Nucleus accumbens (tissue), 56 donors: ENCODE results near the gene NEK7.

ENCODE experiments used
- DNase-seq, 56 donors: peaks; one replicate each; lab custom pipeline; 2025; lab: John Stamatoyannopoulos, UW

Gene NEK7

DNA sequence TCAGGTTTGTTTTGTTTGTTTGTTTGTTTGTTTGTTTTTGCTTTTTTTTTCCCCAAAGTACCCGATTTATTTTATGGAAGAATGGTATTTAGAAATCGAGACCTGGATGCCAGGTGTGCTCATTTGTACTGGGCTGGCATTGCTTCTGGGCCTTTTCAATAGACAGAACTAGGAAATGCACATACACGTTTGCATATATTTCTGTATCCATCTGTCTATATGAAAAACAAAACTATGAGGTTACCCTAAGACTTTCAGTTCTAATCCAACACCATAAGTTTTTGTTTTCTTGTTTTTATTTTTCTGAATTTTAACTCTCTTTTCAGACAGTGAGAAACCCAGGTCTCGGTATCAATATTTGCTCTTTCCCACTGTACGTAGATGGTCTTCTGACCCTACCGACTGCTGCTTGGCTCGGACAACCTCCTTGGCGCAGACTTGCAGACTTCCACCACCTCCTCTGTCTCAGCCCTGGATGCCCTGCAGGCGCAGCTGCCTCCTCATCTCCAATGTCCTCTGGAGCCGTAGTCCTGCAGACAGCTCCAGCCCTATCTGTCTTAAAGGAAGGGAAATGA lies 171.7 kb downstream of the NEK7 start:
- no peak for DNase-seq

DNA sequence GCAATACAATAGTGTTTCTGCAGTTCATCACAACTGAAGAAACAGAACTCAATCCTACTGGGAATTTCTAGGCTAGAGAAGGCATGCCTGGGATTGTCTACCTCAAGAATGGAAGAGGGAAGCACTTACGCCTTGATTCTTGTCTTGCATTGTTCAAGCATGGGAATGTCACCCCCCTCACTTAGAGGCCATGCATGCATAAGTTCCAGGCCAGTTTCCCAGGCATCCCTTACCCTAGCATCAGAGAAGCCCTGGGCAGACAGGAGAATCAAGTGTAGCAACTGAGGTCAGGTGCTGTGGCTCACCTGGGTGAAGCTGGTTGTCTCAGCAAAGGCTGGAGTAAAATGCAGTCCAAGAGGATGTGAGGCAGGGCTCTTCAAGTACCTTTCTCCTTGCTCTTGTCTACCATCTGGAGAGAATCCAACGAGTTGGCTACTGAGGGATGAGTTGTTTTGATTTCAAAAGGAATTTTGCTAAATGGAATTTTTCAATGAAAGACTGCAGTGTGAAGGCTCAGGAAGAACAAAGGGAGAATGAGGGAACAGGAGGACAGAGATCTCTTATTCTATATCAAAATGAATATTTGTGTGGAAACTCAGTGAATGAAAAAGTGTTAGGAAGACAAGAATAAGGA lies 174.3 kb downstream of the NEK7 start:
- no peak for DNase-seq

DNA sequence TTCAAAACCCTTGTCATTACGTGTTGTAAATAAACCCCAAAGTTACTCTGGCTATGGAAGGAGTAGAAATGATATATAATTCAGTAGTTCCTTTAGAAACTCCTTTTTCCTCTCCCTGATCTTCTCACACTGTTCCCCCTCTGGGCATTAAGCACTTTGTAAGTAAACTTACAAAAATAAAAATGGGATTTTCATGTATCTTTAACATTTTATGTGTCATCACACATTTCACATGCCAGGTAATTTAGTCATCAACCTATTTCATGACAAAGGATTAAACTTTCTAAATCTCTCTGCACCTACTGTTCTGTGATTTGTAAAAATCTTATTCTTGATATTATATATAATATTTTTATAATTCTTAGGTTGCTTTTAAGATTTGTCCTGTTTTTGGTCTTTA lies 176.9 kb downstream of the NEK7 start:
- DNase-seq, result no peak

DNA sequence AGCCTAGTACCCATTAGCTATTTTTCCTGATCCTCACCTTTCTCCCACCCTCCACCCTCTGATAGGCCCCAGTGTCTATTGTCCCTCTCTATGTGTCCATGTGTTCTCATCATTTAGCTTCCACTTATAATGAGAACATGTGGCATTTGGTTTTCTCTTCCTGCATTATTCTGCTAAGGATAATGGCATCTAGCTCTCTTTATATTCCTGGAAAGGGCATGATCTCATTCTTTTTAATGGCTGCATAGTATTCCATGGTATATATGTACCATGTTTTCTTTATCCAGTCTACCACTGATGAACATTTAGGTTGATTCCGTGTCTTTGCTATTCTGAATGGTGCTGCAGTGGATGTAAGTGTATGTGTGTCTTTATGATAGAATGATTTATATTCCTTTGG lies 178.9 kb downstream of the NEK7 start:
- no peak for DNase-seq

DNA sequence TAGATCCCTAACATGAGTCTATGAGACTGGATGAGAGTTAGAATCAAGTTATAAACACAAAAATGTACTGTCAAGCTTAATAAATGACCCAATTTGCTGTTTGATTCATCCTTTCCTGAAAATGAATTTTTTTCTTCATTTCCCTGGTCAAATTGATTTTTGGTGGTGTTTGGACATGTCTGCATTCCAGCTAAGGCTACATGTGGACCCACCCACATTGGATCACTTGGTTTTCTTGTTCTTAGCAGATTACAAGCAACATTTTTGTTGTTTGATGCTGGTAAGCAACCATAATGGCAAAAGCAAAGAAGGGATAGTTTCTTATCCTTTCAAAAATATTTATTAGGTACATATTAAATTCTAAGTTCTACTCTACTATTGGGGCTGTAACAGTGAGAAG lies 181.1 kb downstream of the NEK7 start:
- DNase-seq, result no peak

DNA sequence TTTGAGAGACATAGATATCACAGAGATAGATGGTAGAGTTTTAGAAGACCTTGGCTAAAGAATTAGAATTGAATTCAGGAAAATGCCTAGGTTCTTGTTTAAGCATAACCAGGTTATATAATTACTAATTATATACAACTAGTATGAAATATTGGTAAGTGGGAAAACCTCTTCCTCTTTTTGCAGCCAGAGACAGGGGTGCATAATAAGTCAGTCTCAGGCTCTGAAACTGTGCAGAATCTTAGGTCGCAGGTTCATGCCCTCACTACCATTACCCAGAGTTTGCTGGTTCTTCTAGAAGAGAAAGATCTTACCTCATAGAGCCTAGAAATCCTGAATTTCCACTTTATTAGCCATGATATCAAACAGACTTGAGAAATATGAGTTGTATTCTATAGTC lies 183.3 kb downstream of the NEK7 start:
- no peak for DNase-seq

DNA sequence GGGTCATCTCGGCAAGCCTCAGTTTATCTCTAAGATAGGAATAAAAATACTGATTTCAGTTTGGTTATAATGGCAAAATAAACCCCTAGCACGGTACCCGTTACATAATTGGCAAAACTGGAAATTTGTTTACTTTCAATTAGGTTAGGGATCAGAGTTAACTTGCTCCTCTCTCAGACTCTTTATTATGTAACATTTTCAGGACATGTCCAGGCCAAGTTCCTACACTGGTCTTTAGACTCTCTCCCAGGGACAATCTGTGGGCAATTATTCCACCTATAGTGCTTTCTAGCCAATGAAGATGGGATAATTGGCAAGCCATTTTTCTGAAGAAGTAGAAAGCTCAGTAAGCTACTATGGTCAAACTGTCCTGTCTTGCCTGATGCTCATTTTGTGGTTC lies 189.4 kb downstream of the NEK7 start:
- DNase-seq, result no peak

DNA sequence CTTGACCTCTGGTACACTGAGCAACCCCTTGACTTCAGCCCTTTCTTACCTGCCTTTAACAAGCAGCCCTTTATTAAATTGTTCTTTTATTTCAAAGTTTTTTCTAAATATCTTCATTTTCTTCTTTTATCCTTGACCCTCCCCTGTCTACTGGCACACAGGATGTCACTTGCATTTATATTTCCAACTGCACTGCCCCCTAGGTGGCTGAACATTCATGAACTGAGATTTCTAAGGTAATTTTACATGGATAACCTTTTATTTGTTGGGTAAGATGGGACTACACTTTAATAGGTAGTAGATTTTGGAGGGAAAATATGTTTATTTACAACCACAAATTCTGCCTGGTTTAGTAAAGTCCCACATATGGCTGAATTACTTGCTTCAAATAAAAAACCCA lies 193.7 kb downstream of the NEK7 start:
- no peak for DNase-seq

DNA sequence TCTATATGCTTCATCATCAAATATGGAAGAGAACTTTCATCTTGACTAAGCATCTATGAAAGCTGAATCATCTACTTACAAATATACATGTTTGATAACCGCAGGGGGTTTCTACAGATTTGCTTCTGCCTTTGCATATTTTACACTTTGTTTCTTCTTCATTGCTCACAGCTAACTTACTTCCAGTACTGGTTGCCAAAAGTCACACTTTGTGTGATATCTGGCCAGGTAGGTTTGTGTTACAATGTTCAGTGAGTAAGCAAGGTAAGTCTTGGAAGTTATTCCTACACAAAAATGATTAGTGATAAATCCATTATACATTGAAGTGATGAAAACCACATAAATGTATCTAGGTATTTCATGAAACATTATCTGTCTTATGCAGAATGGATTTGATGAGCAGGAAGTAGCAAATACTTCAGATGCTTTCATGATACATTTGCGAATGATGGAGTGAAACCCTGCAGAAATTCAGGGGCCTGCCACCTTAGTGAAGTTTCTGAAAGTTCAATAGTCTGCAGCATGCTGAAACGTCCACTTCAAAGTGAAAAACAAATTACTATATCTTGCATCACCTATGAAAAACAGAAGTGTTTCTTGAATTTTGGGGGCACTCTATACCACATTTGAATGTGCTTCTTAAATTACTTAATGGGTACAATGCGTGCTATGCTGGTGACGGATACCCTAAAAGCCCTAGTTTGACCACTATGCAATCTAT lies 196.3 kb downstream of the NEK7 start:
- DNase-seq, result no peak

DNA sequence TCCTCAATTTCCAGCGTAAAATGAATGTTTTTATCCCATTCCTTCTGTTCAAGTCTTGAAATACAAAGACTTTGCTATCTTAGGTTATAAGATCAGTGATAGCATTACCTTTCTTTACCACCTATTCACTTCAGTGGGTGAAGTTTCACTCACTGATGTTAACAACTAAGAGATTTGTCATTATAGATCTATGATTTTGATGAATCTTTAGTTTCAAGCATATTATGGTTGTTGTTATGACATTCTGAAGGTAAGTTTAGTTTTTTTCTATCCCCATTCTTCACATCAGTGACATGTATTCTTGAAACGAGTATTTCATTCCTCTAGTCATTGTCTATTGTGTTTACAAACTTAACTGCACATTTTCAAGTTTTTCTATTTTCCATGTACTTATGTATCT lies 201.1 kb downstream of the NEK7 start:
- no peak for DNase-seq

DNA sequence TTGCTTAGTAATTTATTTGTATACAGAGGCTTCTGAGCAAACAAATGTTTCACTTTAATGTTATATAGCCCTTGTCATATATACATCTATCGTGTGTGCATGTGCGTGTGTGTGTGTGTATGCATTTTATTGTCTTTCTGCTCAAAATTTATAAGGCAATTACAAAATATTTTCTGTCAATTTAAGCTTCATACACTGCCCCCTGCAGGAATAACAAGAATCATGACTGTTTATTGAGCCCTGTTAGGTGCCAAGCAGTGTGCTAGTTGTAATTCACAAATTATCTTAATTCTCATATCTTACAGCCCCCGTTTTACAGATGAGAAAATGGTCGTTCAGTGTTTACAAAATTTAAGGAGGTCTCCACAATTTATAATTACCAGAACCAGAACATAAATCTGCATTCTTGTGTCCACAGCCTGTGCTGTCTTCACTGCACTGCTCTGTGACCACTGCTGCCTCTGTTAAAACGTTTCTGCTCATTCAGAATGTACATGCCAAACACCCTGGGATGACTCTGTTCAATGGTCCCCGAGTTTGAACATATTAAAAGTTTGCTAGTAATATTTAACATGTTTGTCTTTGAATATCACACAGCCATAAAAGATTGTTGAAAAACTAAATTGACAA lies 202.3 kb downstream of the NEK7 start:
- DNase-seq, result no peak

DNA sequence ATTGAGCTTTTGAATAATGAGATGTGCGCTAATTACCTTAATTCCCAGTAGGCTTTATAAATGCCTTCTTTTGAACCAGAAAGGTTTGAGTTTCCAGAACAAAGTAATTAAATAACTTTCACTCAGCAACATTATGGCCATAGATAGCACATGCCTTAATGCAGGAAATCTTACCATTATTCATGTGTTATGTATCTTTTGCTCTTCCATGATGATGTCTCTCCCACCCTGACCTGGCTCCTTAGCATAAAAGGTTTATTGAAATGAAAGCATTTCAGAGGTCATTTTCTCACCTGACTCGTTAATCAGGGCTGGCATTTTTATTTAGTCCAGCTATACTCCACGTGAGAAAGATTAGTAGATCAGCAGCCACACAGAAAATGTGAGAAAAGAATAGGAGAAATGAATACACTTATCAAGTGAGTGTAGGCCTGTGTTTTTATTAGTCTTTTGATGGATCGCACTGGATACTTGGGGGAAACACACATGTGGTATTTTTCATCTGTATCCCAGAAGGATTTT lies 203.5 kb downstream of the NEK7 start:
- no peak for DNase-seq

DNA sequence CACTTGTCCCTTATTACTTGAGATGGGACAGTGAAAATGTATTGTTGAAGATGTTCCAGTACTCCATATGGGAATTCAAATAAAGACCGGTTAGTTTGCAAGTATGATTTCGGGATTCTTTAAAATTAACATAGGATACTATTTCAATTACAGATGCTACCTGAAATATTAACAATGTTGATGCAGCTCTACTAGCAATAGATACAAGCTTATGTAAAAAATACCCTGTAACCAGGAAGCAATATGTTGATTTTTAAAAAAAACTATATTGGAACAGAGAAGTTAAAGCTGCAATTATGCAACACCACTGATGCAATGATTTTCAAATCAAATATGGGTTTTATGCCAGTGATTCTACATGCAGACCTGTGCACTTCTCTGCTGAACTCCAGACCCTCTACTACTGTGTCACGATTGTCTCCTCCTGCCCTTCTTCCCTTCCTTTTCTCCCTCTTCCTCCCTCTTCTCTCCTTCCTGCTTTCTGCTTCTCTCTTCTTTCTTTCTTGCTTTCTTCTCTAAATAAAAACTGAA lies 204.5 kb downstream of the NEK7 start:
- no peak for DNase-seq

DNA sequence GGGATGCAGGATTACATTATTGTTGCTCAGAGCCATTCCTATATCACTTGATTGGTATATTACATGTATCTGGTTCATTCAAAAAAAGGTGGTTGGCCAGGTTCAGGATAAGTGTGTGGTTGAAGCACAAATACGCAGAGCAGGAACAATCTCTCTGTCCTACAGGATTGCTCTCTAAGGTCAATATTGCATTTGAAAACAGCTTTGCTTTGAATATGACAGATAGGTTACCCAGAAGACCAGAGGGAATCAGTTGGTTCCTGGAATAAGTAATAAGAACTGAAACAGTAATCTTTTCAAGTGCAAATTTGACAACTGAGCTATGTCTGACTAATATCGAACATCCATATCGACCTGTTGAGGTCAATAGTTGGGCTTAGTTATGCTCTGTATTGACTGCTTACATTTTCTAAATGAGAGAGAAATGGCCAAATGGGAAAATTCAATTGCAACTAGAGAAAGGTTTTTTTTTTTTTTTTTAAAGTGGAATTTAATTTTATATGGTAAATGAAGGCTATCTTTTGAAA lies 206.9 kb downstream of the NEK7 start:
- no peak for DNase-seq

DNA sequence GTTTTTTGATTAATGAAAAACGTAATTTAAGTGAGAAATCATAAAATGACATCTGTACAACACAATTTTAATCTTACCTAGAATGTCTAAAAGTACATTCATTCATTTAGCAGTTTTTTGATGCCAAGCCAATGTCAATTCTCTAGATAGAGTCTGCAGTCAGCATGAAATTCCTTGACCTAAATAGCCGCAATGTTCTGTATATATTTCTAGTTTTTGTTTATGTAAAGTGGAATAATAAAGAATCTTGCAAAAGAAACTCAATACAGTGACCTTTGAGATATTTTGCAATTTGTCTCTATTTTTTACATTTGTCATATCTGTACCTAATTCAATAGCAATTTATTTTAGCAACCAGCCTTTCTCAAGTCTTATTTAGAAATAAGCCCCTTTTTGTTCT lies 207.7 kb downstream of the NEK7 start:
- DNase-seq, result no peak

DNA sequence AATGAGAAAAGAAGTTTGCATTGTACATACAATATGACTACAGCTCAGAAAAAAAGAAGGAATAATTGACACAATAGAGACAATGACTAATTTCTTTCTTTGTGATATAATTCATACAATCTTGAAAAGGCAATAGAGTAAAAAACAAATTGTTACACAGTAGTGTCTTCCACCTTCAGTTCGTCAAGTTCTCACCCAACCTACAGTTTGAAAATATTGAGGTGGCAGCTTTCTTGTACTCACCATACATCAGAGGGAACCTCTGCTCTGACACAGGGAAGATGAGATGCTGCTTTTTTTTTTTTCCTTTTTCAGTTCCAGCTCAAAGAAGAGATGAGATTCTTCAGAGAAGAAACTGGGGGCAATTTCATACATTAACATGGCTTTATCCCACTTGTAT lies 210.5 kb downstream of the NEK7 start:
- DNase-seq, result no peak

DNA sequence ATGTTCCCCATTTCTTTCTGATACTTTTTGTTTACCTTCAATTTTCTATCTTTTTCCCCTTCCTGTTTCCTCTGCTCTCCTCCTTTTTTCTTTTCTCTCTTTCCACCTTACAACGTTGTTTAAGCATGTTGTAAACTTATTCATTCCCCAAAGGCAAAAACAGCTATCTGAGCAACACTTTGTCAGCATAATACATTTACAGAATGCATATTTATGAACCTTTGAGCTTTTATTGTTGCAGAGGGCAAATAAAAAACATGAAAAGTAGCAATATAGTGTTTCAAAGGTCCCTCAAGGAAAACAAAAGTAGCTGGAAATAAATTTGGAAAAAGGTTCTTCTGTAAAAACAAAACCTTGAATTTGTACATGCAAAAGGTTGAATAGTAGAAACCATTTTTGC lies 214.2 kb downstream of the NEK7 start:
- no peak for DNase-seq
